Adrenal gland (tissue), 5 donors: ENCODE data around the gene KIAA1614.

ENCODE experiments used
- CTCF ChIP-seq, 6 experiments: fragments of 450-650 bp in 4 of 6; fragments of 200-600 bp in 2 of 6; sonication (generic) in 1 of 6; IDR thresholded peaks; 1 replicate in 5 of 6; 2 replicates in 1 of 6; pipeline versions ENCODE4 v1.5.1 to v1.8.0; 2016 to 2021; ENCODE audit warnings: antibody characterized with exemption in 6 of 6, mild to moderate bottlenecking in 2 of 6, moderate library complexity in 1 of 6
- POLR2A ChIP-seq, 2 donors: fragments of 450-650 bp; IDR thresholded peaks; one replicate each; pipeline ENCODE4 v1.6.1; 2017; ENCODE audit warnings: antibody characterized with exemption in 2 of 2, mild to moderate bottlenecking in 2 of 2, moderate library complexity in 1 of 2
- donor health status: DM: no; HTN: no; CAD: no.

DNA sequence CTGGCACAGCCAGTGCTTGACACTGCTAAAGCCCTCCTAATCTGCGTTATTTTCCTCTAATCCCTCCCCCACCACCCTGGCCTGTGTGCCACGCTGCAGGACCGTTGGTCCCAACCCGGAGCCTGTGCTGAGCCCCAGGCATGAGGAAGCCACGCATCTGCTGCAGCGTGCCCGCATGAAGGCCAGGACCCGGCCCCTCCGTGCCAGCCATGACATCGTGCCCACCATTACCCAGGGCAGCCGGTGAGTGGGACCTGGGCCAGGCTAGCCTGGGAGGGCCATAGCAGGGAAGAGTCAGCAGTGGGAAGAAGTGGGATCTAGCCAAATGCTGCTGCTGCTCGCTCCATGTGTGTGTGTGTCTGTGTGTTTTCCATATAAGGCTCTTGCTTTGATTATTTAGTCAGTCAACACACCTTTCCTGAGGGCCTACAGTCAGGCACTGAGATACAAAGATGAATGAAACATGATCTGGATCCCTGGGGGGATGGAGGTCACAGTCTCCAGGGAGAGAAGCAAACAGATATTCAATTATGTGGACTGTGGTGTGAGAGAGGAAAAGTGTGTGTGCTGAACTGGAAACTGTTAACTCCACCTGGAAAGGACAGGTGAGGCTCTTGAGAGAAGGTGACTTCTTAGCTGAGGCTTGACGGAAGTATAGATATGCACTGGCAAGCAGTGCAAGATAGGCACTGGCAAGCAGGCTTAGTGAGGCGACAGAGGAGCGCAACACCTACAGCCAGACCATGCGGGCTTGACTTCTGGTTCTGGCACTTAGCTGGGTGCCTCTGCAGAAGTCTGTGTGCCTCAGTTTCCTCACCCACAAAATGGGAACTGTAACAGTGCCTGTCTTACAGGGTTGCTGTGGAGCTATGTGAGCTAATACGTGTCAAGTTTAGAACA lies 15.9 kb downstream of the KIAA1614 start:
- TF ChIP-seq POLR2A (IDR thresholded peaks at IDR 0.05) (no peak), CTCF (IDR thresholded peaks at IDR 0.05) (no peak)
